Neural cell (in vitro differentiated cells): ENCODE measurements around the gene RASL11A. TPM values are rescaled to one million over a fixed set of nuclear protein-coding genes. Genes with fewer than 3 reads are reported as not detected.

ENCODE experiments used
- H2AFZ ChIP-seq: fragments of 200-600, 300-800 bp; sonication (generic), shearing (Covaris generic); 2 replicates; pipeline ENCODE4 v1.6.0; 2014; ENCODE audit warnings: low read depth, mild to moderate bottlenecking, antibody characterized with exemption, low read length, moderate library complexity
- H3F3A ChIP-seq: fragments of 200-600 bp; shearing (Covaris generic); 2 replicates; pipeline ENCODE4 v1.6.1; 2016; ENCODE audit warnings: mild to moderate bottlenecking, moderate library complexity, mixed read lengths, antibody characterized with exemption, low read length; ENCODE audit not compliant: insufficient read depth, poor library complexity, severe bottlenecking
- H3K27ac ChIP-seq: fragments of 200-600, 300-800 bp; sonication (generic), shearing (Covaris generic); 2 replicates; pipeline ENCODE4 v1.5.1; 2014; ENCODE audit warnings: mild to moderate bottlenecking, low read length, moderate library complexity
- H3K27me3 ChIP-seq: fragments of 300-800, 200-600 bp; sonication (generic), shearing (Covaris generic); 2 replicates; pipeline ENCODE4 v1.6.0; 2014; ENCODE audit warnings: mild to moderate bottlenecking, low read depth, low read length, moderate library complexity; ENCODE audit not compliant: insufficient read depth
- H3K36me3 ChIP-seq: fragments of 300-800, 200-600 bp; sonication (generic), shearing (Covaris generic); 2 replicates; pipeline ENCODE4 v1.5.1; 2014; ENCODE audit warnings: mild to moderate bottlenecking, antibody characterized with exemption, low read length, moderate library complexity; ENCODE audit not compliant: insufficient read depth
- H3K4me2 ChIP-seq: fragments of 300-800, 200-600 bp; sonication (generic), shearing (Covaris generic); 2 replicates; pipeline ENCODE4 v1.6.0; 2014; ENCODE audit warnings: mild to moderate bottlenecking, low read length
- H3K4me3 ChIP-seq: fragments of 300-800, 200-600 bp; sonication (generic), shearing (Covaris generic); 2 replicates; pipeline ENCODE4 v1.5.1; 2014; ENCODE audit warnings: mild to moderate bottlenecking, low read length, moderate library complexity
- H3K79me2 ChIP-seq: fragments of 200-600 bp; shearing (Covaris generic); replicated peaks from 2 replicates; pipeline ENCODE4 v1.6.0; 2014; ENCODE audit warnings: mild to moderate bottlenecking, low read length, moderate library complexity; ENCODE audit not compliant: insufficient read depth
- H3K9ac ChIP-seq: fragments of 300-800, 200-600 bp; sonication (generic), shearing (Covaris generic); 2 replicates; pipeline ENCODE4 v1.6.1; 2016; ENCODE audit warnings: mild to moderate bottlenecking, low read length, mixed read lengths
- H3K9me2 ChIP-seq: fragments of 200-600 bp; shearing (Covaris generic); 2 replicates; pipeline ENCODE4 v1.6.1; 2016; ENCODE audit warnings: mild to moderate bottlenecking, low read length, mixed read lengths; ENCODE audit not compliant: insufficient read depth
- H3K9me3 ChIP-seq: fragments of 200-600, 300-800 bp; sonication (generic), shearing (Covaris generic); 2 replicates; pipeline ENCODE4 v1.6.1; 2016; ENCODE audit warnings: mild to moderate bottlenecking, mixed run types, low read length, moderate library complexity, mixed read lengths
- H4K20me1 ChIP-seq: fragments of 200-600 bp; shearing (Covaris generic); 2 replicates; pipeline ENCODE4 v1.6.1; 2016; ENCODE audit warnings: mild to moderate bottlenecking, mixed run types; ENCODE audit not compliant: insufficient read depth
- EP300 ChIP-seq: fragments of 450-650 bp; conservative IDR thresholded peaks from 2 replicates; pipeline ENCODE4 v1.6.1; 2014; ENCODE audit warnings: antibody characterized with exemption, mild to moderate bottlenecking, moderate library complexity; ENCODE audit not compliant: poor library complexity, severe bottlenecking
- EZH2 ChIP-seq: fragments of 200-600, 300-800 bp; shearing (Covaris generic), sonication (generic); IDR thresholded peaks from 2 replicates; pipeline ENCODE4 v1.6.1; 2014; ENCODE audit warnings: antibody characterized with exemption, low read length, borderline replicate concordance, mild to moderate bottlenecking; ENCODE audit not compliant: insufficient read depth, poor library complexity, severe bottlenecking
- MXI1 ChIP-seq: fragments of 450-650 bp; conservative IDR thresholded peaks from 2 replicates; pipeline ENCODE4 v1.6.1; 2014; ENCODE audit warnings: antibody characterized with exemption, mild to moderate bottlenecking; ENCODE audit not compliant: poor library complexity, severe bottlenecking
- POLR2AphosphoS5 ChIP-seq: IDR thresholded peaks from 2 replicates; pipeline ENCODE4 v1.6.1; 2012
- RAD21 ChIP-seq: fragments of 450-650 bp; conservative IDR thresholded peaks from 2 replicates; pipeline ENCODE4 v1.6.1; 2014; ENCODE audit warnings: antibody characterized with exemption, mild to moderate bottlenecking, moderate library complexity
- SMC3 ChIP-seq: fragments of 450-650 bp; conservative IDR thresholded peaks from 2 replicates; pipeline ENCODE4 v1.6.1; 2014; ENCODE audit warnings: antibody characterized with exemption, mild to moderate bottlenecking, moderate library complexity; ENCODE audit not compliant: poor library complexity
- TAF1 ChIP-seq: IDR thresholded peaks from 2 replicates; pipeline ENCODE4 v1.6.1; 2012; ENCODE audit warnings: low read depth
- polyA plus RNA-seq: library from polyadenylated mRNA; depleted of rRNA; stranded (reverse); fragments of >200 nt; gene quantifications from 2 replicates; pipeline ENCODE4 v1.2.3, GENCODE V29; 2014
- TF ChIP-seq, protein P1 (sequence below): fragments of 450-650 bp; IDR thresholded peaks from 2 replicates; pipeline ENCODE4 v1.5.1; 2014; ENCODE audit warnings: antibody characterized with exemption, mild to moderate bottlenecking, moderate library complexity; ENCODE audit not compliant: poor library complexity, severe bottlenecking
- TF ChIP-seq, protein P2 (sequence below): IDR thresholded peaks from 2 replicates; pipeline ENCODE4 v1.6.1; 2012; ENCODE audit warnings: borderline replicate concordance

The RASL11A gene
- polyA plus RNA-seq, 1 donor from 2014 or later: 1.7 TPM

DNA sequence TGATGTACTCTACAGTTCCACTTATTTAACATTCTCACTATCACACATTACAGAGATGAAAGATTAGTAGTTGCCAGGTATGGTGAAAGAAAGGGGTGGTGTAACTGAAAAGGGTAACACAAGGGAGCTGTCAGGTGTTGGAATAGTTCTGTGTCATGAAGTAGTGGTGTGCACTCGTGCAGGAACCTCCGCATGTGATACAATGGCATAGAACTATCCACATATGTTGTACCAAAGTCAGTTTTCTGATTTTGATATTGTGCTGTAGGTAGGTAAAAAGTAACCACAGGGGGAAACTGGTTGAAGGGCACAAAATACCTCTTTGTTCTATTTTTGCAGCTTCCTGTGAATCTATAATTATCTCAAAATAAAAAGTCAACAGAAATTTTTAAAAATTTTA is 43.6 kb upstream of the RASL11A start:
- Histone ChIP-seq H3K4me3 (no peak overlapping the region), H3K27ac (no peak overlapping the region), H3F3A (no peaks in the 10 kb centered on the region), H3K27me3 (no peaks in the 10 kb centered on the region), H4K20me1 (no peaks in the 10 kb centered on the region), H2AFZ (no peak overlapping the region), H3K9me2 (no peaks in the 10 kb centered on the region), H3K9me3 (no peaks in the 10 kb centered on the region), H3K36me3 (no peaks in the 10 kb centered on the region), H3K79me2 (no peaks in the 10 kb centered on the region), H3K9ac (no peak overlapping the region), H3K4me2 (no peak overlapping the region)
- TF ChIP-seq POLR2AphosphoS5: no peak
- TF ChIP-seq, protein P1, sequence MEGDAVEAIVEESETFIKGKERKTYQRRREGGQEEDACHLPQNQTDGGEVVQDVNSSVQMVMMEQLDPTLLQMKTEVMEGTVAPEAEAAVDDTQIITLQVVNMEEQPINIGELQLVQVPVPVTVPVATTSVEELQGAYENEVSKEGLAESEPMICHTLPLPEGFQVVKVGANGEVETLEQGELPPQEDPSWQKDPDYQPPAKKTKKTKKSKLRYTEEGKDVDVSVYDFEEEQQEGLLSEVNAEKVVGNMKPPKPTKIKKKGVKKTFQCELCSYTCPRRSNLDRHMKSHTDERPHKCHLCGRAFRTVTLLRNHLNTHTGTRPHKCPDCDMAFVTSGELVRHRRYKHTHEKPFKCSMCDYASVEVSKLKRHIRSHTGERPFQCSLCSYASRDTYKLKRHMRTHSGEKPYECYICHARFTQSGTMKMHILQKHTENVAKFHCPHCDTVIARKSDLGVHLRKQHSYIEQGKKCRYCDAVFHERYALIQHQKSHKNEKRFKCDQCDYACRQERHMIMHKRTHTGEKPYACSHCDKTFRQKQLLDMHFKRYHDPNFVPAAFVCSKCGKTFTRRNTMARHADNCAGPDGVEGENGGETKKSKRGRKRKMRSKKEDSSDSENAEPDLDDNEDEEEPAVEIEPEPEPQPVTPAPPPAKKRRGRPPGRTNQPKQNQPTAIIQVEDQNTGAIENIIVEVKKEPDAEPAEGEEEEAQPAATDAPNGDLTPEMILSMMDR: no peak
- TF ChIP-seq EZH2: no peak
- no peak for TF ChIP-seq RAD21
- TF ChIP-seq SMC3: no peak
- TF ChIP-seq EP300: no peak
- TF ChIP-seq, protein P2, sequence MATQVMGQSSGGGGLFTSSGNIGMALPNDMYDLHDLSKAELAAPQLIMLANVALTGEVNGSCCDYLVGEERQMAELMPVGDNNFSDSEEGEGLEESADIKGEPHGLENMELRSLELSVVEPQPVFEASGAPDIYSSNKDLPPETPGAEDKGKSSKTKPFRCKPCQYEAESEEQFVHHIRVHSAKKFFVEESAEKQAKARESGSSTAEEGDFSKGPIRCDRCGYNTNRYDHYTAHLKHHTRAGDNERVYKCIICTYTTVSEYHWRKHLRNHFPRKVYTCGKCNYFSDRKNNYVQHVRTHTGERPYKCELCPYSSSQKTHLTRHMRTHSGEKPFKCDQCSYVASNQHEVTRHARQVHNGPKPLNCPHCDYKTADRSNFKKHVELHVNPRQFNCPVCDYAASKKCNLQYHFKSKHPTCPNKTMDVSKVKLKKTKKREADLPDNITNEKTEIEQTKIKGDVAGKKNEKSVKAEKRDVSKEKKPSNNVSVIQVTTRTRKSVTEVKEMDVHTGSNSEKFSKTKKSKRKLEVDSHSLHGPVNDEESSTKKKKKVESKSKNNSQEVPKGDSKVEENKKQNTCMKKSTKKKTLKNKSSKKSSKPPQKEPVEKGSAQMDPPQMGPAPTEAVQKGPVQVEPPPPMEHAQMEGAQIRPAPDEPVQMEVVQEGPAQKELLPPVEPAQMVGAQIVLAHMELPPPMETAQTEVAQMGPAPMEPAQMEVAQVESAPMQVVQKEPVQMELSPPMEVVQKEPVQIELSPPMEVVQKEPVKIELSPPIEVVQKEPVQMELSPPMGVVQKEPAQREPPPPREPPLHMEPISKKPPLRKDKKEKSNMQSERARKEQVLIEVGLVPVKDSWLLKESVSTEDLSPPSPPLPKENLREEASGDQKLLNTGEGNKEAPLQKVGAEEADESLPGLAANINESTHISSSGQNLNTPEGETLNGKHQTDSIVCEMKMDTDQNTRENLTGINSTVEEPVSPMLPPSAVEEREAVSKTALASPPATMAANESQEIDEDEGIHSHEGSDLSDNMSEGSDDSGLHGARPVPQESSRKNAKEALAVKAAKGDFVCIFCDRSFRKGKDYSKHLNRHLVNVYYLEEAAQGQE: no peak
- TF ChIP-seq TAF1: no peak
- no peak for TF ChIP-seq MXI1

DNA sequence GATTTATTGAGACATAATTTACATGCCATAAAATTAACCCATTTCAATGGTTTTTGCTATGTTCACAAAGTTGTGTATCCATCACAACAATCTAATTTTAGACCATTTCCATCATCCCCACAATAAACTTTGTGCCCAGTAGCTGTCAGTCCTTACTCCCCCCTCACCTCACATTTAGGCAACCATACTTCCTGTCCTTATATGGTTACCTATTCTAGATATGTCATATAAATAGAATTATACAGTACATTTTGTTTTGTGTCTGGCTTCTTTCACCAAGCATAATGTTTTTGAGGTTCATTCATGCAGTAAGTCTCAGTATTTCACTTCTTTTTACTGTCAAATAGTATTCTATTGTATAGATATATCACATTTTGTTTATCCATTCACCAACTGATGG is 42.5 kb upstream of the RASL11A start:
- TF ChIP-seq EP300: no peak
- TF ChIP-seq SMC3: no peak
- TF ChIP-seq, protein P2: no peak
- TF ChIP-seq, protein P1: no peak
- TF ChIP-seq TAF1: no peak
- no peak for TF ChIP-seq MXI1
- no peak for TF ChIP-seq RAD21
- no peak for TF ChIP-seq EZH2
- no peak for TF ChIP-seq POLR2AphosphoS5
- no peak overlapping the region for H3K4me2 ChIP-seq
- no peaks in the 10 kb centered on the region for H3K79me2 ChIP-seq
- H3K4me3 ChIP-seq: no peak overlapping the region
- H3K9ac ChIP-seq: no peak overlapping the region
- H3K36me3 ChIP-seq: no peaks in the 10 kb centered on the region
- no peak overlapping the region for H3K27ac ChIP-seq
- H3F3A ChIP-seq: no peaks in the 10 kb centered on the region
- H3K9me3 ChIP-seq: no peaks in the 10 kb centered on the region
- no peaks in the 10 kb centered on the region for H3K27me3 ChIP-seq
- H4K20me1 ChIP-seq: no peaks in the 10 kb centered on the region
- no peaks in the 10 kb centered on the region for H3K9me2 ChIP-seq
- no peak overlapping the region for H2AFZ ChIP-seq
